GM06990 (cell line): ENCODE data around the gene TMEM33.

Experiments
- DNase-seq: peaks from one replicate; pipeline ENCODE4 v3.0.0-alpha.2; 2011; ENCODE audit not compliant: insufficient read length; ENCODE audit errors: extremely low read depth
- H3K27me3 ChIP-seq: replicated peaks from 2 replicates; pipeline ENCODE4 v1.6.0; 2011; ENCODE audit warnings: low read length; ENCODE audit not compliant: control insufficient read depth, insufficient read depth
- H3K36me3 ChIP-seq: 2 replicates; pipeline ENCODE4 v1.5.1; 2011; ENCODE audit warnings: low read length; ENCODE audit not compliant: control insufficient read depth, insufficient read depth
- H3K4me3 ChIP-seq: replicated peaks from 2 replicates; pipeline ENCODE4 v1.5.1; 2011; ENCODE audit warnings: low read depth, mild to moderate bottlenecking, control low read depth, low read length
- TF ChIP-seq, protein P1 (sequence below): IDR thresholded peaks from 2 replicates; pipeline ENCODE4 v1.5.1; 2011; ENCODE audit warnings: low read length, control low read depth, mild to moderate bottlenecking, inconsistent platforms; ENCODE audit not compliant: insufficient read depth, poor library complexity, severe bottlenecking

The TMEM33 gene

DNA sequence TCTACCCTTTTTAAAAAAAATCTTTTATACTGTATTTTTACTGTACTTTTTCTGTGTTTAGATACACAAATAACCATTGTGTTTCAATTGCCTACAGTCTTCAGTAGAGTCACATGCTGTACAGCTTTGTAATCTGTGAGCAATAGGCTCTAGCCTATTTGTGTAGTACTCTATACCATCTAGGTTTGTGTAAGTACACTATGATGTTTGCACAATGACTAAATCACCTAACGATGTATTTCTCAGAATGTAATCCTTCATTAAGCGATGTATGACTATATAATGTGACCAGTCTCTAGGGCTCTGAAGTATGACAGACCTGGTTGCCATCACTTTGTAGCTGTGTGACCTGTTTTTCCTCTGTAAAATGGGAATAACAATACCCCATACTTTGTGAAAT lies 32.2 kb downstream of the TMEM33 start:
- no peaks in the 10 kb centered on the region for H3K36me3 ChIP-seq
- no peak for DNase-seq
- TF ChIP-seq, protein P1, sequence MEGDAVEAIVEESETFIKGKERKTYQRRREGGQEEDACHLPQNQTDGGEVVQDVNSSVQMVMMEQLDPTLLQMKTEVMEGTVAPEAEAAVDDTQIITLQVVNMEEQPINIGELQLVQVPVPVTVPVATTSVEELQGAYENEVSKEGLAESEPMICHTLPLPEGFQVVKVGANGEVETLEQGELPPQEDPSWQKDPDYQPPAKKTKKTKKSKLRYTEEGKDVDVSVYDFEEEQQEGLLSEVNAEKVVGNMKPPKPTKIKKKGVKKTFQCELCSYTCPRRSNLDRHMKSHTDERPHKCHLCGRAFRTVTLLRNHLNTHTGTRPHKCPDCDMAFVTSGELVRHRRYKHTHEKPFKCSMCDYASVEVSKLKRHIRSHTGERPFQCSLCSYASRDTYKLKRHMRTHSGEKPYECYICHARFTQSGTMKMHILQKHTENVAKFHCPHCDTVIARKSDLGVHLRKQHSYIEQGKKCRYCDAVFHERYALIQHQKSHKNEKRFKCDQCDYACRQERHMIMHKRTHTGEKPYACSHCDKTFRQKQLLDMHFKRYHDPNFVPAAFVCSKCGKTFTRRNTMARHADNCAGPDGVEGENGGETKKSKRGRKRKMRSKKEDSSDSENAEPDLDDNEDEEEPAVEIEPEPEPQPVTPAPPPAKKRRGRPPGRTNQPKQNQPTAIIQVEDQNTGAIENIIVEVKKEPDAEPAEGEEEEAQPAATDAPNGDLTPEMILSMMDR = no peak
- H3K27me3 ChIP-seq = no peaks in the 10 kb centered on the region
- no peak overlapping the region for H3K4me3 ChIP-seq

DNA sequence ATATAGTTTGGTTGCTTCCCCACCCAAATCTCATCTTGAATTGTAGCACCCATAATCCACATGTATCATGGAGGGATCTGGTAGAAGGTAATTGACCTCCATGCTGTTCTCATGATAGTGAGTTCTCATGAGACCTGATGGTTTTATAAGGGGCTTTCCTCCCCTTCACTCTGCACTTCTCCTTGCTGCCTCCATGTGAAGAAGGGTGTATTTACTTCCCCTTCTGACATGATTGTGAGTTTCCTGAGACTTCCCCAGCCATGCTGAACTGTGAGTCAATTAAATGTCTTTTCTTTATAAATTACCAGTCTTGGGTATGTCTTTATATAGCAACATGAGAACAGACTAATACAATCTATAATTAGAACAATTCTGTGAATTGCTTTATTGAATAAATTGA lies 34.4 kb downstream of the TMEM33 start:
- TF ChIP-seq, protein P1 = no peak
- no peaks in the 10 kb centered on the region for H3K36me3 ChIP-seq
- no peaks in the 10 kb centered on the region for H3K27me3 ChIP-seq
- no peak for DNase-seq
- no peak overlapping the region for H3K4me3 ChIP-seq

DNA sequence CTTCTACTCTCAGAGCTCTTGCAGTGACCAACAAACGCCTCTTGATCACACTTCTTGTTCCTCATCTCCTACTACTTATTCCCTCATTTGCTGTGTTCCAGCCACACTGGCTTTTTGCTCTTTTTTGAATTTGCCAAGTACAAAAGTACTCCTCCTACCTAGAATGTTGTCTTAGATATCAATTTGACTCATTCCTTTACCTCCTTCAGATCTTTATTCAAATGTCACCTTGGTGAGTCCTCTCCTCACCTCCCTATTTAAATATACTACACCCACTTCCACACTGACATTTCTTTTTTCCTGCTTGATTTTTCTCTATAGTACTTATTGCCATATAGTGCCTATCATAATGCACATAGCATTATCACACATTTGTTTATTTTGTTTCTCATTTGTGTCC lies 40.1 kb downstream of the TMEM33 start:
- TF ChIP-seq, protein P1 = no peak
- no peaks in the 10 kb centered on the region for H3K36me3 ChIP-seq
- DNase-seq = no peak

GRCh38 chr4:41976775-41977516 lies 41.7 kb downstream of the TMEM33 start:
- H3K4me3 ChIP-seq = no peak overlapping the region
- no peaks in the 10 kb centered on the region for H3K36me3 ChIP-seq
- no peaks in the 10 kb centered on the region for H3K27me3 ChIP-seq
- DNase-seq = no peak
- TF ChIP-seq, protein P1 = no peak

More for the DNA sequence above, 40.1 kb downstream of the TMEM33 start:
- Histone ChIP-seq H3K27me3 (no peaks in the 10 kb centered on the region), H3K4me3 (no peak overlapping the region)

- TF ChIP-seq, protein P1 = no peak
- Histone ChIP-seq H3K27me3 (no peaks in the 10 kb centered on the region), H3K4me3 (no peak overlapping the region), H3K36me3 (no peaks in the 10 kb centered on the region)
- no peak for DNase-seq
Observed at GRCh38 chr4:41977709-41978108, 42.5 kb downstream of the TMEM33 start.
